ENCODE results near the gene C1orf116. TPM values are rescaled to one million over a fixed set of nuclear protein-coding genes. Genes with fewer than 3 reads are reported as not detected.

C1orf116 gene
- polyA plus RNA-seq, 1 of the 3 experiments (the other 2 are of a cell fraction): 0.02 TPM

- Histone ChIP-seq H3K27ac (ENCODE audit: low read depth in 2 of 2, low read length in 1 of 2) (peak overlapping the region; percentile 33 to 72; a peak in 3 of 4 replicates), H3F3A (replicated peaks; ENCODE audit: insufficient read depth) (no peaks in the 10 kb centered on the region), H3K4me3 (ENCODE audit: low read depth in 2 of 2, low read length in 1 of 2) (no peak overlapping the region), H3K9me3 (no peaks in the 10 kb centered on the region), H3K27me3 (ENCODE audit: insufficient read depth) (no peaks in the 10 kb centered on the region), H3K4me2 (no peak overlapping the region; the same call in 1 of the 2 replicates), H2AFZ (ENCODE audit: low read depth) (peak overlapping the region; percentile 2; the same call in 1 of the 2 replicates), H3K79me2 (ENCODE audit: insufficient read depth) (no peaks in the 10 kb centered on the region), H3K9ac (no peak overlapping the region), H3K4me1 (ENCODE audit: control insufficient read depth in 1 of 2, insufficient read depth in 2 of 2, low read depth in 1 of 2, low read length in 1 of 2) (peaks cover 6 to 10% of the 10 kb centered on the region in 2 experiments; a peak in 2 of 4 replicates), H4K20me1 (ENCODE audit: insufficient read depth) (no peaks in the 10 kb centered on the region), H3K9me2 (no peaks in the 10 kb centered on the region), H3K36me3 (replicated peaks in 1 of 2; ENCODE audit: control insufficient read depth in 1 of 2, insufficient read depth in 2 of 2, low read length in 1 of 2) (no peaks in the 10 kb centered on the region)
- ChIA-PET CTCF (interaction anchor here (2.0 kb wide), 1 partner anchor 492 kb away, joined by 4 read pairs; no protein-coding TSS in a partner anchor), POLR2A (no interaction called here)
- no peak for DNase-seq
- WGBS (ENCODE audit: low lambda C conversion rate): 15% methylated on average over 3 of the region's 5 CpGs
- TF ChIP-seq ZBTB33 (IDR thresholded peaks at IDR 0.05; ENCODE audit: borderline replicate concordance, low read depth) (no peak), NFIC (IDR thresholded peaks at IDR 0.05; ENCODE audit: borderline replicate concordance) (peak; percentile 96), MAX (IDR thresholded peaks at IDR 0.05; ENCODE audit: low read depth) (peak; percentile 49; the same call in 1 of the 2 replicates), GABPA (IDR thresholded peaks at IDR 0.05; ENCODE audit: low read depth) (0 out of 2 replicates have a peak, but pooled peaks have one; percentile 24), TEAD4 (IDR thresholded peaks at IDR 0.05; ENCODE audit: borderline replicate concordance, insufficient read depth) (peak; percentile 97), SIN3A (IDR thresholded peaks at IDR 0.05; ENCODE audit: borderline replicate concordance, low read depth, low read length) (peak; percentile 40; the same call in 1 of the 2 replicates), EP300 (IDR thresholded peaks at IDR 0.05; ENCODE audit: borderline replicate concordance in 1 of 2, low read depth in 1 of 2, low read length in 1 of 2) (peak; percentile 29 to 87; a peak in 1 of 4 replicates), FOSL2 (IDR thresholded peaks at IDR 0.05; ENCODE audit: borderline replicate concordance, low read depth) (peak; percentile 68; the same call in 1 of the 2 replicates), JUND (IDR thresholded peaks at IDR 0.05) (peak; percentile 69), SMC3 (IDR thresholded peaks at IDR 0.05; ENCODE audit: low read depth, low read length) (no peak), TCF12 (IDR thresholded peaks at IDR 0.05) (peak; percentile 97), RXRA (IDR thresholded peaks at IDR 0.05; ENCODE audit: borderline replicate concordance, low read depth) (peak; percentile 29; the same call in 1 of the 2 replicates), PBX3 (IDR thresholded peaks at IDR 0.05) (peak; percentile 86), GATA2 (CRISPR knock-in tag; IDR thresholded peaks at IDR 0.05) (no peak), POLR2AphosphoS5 (IDR thresholded peaks at IDR 0.05; ENCODE audit: low read depth, low read length) (peak; percentile 64; the same call in 1 of the 2 replicates), FOXJ3 (CRISPR knock-in tag; IDR thresholded peaks at IDR 0.05) (no peak)
These were observed 25.1 kb downstream of the C1orf116 start for GRCh38 chr1:207007352-207008033.

Data from SK-N-SH (cell line).